ENCODE results near the gene TJP1.
"Not testable (repeated sequence)": the region's sequence is repeated elsewhere in the genome, so short reads cannot be mapped to it uniquely, and the experiment has no call there.

TJP1 gene

DNA sequence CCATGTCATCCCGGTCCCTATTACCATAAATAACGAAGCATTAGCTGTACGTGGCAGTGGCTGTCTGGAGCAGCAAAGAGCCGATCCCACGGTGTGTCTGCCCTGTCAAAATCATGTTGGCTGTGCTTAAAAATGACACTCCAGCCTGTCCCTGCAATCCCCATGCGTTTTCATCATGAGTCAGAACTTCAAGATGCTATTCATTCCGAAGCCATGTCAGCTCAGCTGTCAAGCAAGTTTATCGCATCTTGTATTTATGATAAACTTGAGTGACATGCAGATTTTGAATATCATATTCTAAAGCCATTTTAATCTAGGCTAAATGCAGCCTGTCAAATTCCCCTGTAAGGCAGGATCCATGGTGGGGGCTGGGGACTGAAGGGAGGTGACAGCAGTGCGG, 152.4 kb downstream of the TJP1 start:
- H3K4me3 ChIP-seq (replicated peaks; ENCODE audit: low read depth, low read length) = no peak overlapping the region
- DNase-seq (ENCODE audit: low read depth) = peak; percentile 36
- TF ChIP-seq CTCF (IDR thresholded peaks at IDR 0.05; ENCODE audit: low read length, missing control alignments) = no peak

GRCh38 chr15:29668120-29668602, 154.1 kb downstream of the TJP1 start:
- H3K4me3 ChIP-seq (replicated peaks; ENCODE audit: low read depth, low read length) = no peak overlapping the region
- peak; percentile 82 for TF ChIP-seq CTCF (IDR thresholded peaks at IDR 0.05; ENCODE audit: low read length, missing control alignments)
- peak; percentile 92 for DNase-seq (ENCODE audit: low read depth)

- H3K4me3 ChIP-seq (replicated peaks; ENCODE audit: low read depth, low read length) = no peak overlapping the region
- DNase-seq (ENCODE audit: low read depth) = no peak
- TF ChIP-seq CTCF (IDR thresholded peaks at IDR 0.05; ENCODE audit: low read length, missing control alignments) = no peak
Measured at GRCh38 chr15:29666241-29666640, 156.0 kb downstream of the TJP1 start.

DNA sequence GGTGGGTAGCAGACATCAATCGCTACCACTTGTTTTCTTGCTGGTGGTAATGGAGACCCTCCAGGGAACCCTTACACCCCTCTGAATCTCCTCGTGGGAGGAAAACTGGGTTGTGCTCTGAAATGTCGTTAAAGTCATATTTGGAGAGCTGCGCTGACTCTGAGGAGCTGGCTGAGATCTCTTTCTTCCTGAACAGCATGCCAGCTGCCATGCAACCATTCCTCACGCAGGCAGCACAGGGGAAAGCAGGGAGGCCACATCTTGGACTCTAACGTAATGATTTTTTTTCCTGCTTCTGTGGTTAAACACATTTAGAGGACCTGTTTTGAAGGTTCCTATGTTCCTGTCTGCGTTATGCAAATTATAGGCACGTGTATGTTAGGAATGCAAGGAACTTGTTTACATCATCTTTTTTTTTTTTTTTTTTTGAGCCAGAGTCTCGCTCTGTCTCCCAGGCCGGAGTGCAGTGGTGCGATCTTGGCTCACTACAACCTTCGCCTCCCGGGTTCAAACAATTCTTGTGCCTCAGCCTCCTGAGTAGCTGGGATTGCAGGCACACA, 156.7 kb downstream of the TJP1 start:
- no peak for TF ChIP-seq CTCF (IDR thresholded peaks at IDR 0.05; ENCODE audit: low read length, missing control alignments)
- DNase-seq (ENCODE audit: low read depth) = peak; percentile 30
- no peak overlapping the region for H3K4me3 ChIP-seq (replicated peaks; ENCODE audit: low read depth, low read length)

DNA sequence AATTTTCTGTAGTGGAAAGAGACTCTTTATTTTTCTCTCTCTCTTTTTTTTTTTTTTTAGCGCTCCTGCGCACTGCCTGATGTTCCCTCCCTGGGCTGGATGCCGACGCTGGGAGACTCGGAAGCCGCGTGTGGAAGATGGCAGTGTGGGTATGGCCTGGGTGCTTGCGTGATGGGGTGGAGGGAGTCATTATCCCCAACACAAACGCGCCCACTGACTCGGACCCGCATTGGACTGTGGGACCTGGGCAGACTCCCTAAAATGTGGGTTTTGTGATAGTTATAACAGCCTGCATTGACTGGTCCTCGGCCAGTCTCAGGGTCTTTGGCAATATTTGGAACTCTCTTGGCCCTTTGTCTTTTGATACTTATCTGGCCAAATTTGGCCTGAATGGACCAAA, 157.9 kb downstream of the TJP1 start:
- TF ChIP-seq CTCF (IDR thresholded peaks at IDR 0.05; ENCODE audit: low read length, missing control alignments) = no peak
- DNase-seq (ENCODE audit: low read depth) = no peak
- H3K4me3 ChIP-seq (replicated peaks; ENCODE audit: low read depth, low read length) = no peak overlapping the region

DNA sequence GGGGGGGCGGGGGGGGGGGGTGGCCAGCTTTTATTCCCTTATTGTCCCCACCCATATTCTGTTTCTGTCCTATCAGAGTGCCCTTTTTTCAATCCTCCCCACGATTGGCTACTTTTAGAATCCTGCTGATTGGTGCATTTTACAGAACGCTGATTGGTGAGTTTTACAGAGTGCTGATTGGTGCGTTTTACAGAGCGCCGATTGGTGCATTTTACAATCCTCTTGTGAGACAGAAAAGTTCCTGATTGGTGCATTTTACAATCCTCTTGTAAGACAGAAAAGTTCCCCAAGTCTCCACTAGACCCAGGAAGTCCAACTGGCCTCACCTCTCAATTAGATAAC, 164.8 kb downstream of the TJP1 start:
- DNase-seq (ENCODE audit: low read depth); H3K4me3 ChIP-seq (replicated peaks; ENCODE audit: low read depth, low read length): not testable (repeated sequence)

DNA sequence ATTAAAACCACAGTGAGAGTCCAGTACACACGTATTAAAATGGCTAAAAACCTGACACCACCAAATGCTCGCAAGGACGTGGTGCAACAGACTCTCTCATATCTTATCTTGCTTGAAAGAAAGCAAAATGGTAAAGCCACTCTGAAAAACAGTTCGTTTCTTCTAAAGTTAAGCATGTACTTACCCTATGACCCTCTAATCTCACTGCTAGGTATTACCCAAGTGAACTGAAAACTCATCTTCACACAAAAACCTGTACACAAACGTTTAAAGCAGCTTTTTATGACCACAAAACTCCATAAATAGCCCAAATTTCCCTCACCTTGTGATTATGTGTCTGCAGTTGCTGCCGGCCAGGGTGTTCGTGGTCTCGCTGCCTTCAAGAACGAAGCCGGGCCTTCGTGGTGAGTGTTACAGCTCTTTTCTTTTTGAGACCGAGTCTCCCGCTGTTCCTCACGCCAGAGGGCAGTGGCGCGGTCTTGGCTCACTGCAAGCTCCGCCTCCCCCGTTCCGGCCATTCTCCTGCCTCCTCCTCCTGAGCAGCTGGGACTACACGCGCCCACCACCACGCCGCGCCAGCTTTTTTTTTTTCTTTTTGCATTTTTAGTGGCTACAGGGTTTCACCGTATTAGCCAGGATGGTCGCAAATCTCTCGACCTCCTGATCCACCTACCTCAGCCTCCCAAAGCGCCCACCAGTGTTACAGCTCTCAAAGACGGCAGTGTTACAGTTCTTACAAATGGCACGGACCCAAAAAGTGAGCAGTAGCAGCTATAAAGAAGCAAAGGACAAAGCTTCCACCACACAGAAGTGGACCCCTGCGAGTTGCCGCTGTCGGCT, 165.4 kb downstream of the TJP1 start:
- TF ChIP-seq CTCF (IDR thresholded peaks at IDR 0.05; ENCODE audit: low read length, missing control alignments) = peak; percentile 12
- no peak overlapping the region for H3K4me3 ChIP-seq (replicated peaks; ENCODE audit: low read depth, low read length)
- DNase-seq (ENCODE audit: low read depth) = peak; percentile 36

Data from fibroblast of pulmonary artery (primary cell).